ENCODE results near the gene TULP4. TPM values are rescaled to one million over a fixed set of nuclear protein-coding genes. Genes with fewer than 3 reads are reported as not detected.
"Not testable (repeated sequence)": the region's sequence is repeated elsewhere in the genome, so short reads cannot be mapped to it uniquely, and the experiment has no call there.

TULP4 gene
- total and polyA plus RNA-seq, 2 of the 8 experiments (the other 6 are each of a cell fraction or from before 2014, with no cell fraction given), result 7.7 to 51.6 TPM

GRCh38 chr6:158519761-158520160 lies 207.5 kb downstream of the TULP4 start (continued):
- TF ChIP-seq CHD1 (IDR thresholded peaks at IDR 0.05; ENCODE audit: low read depth, low read length) (no peak), SRF (IDR thresholded peaks at IDR 0.05; ENCODE audit: low read depth, low read length) (no peak), RFX5 (IDR thresholded peaks at IDR 0.05; ENCODE audit: borderline replicate concordance, low read depth, low read length) (no peak), BCL11A (IDR thresholded peaks at IDR 0.05; ENCODE audit: low read depth in 2 of 2, low read length in 2 of 2) (no peak), HDAC2 (IDR thresholded peaks at IDR 0.05; ENCODE audit: borderline replicate concordance in 1 of 2, low read depth in 2 of 2, low read length in 2 of 2) (no peak), JUN (IDR thresholded peaks at IDR 0.05; ENCODE audit: low read depth, low read length) (no peak)

GRCh38 chr6:158520975-158521374 lies 208.7 kb downstream of the TULP4 start:
- H2AFZ ChIP-seq (ENCODE audit: low read length); H2BK12ac ChIP-seq (ENCODE audit: low read depth, low read length); H2BK15ac ChIP-seq (ENCODE audit: low read length); H2BK20ac ChIP-seq (ENCODE audit: low read length); H3K14ac ChIP-seq (ENCODE audit: insufficient read length); H3K18ac ChIP-seq (ENCODE audit: extremely low read depth, low read length); H4K20me1 ChIP-seq (replicated peaks in 1 of 2; ENCODE audit: control insufficient read depth in 1 of 2, insufficient read depth in 2 of 2, low read length in 2 of 2); H3K4me2 ChIP-seq (ENCODE audit: insufficient read depth in 1 of 2, low read depth in 2 of 2, low read length in 2 of 2); H4K91ac ChIP-seq (replicated peaks; ENCODE audit: insufficient read length, low read length); H3K9me3 ChIP-seq (ENCODE audit: insufficient read depth in 2 of 2, low read depth in 1 of 2, low read length in 1 of 2); H3K27me3 ChIP-seq (replicated peaks in 1 of 4; ENCODE audit: control insufficient read depth in 3 of 4, extremely low read depth in 1 of 4, insufficient read depth in 3 of 4, low read length in 3 of 4); DNase-seq (ENCODE audit: low read depth in 1 of 2, low spot score in 2 of 2); H4K5ac ChIP-seq (ENCODE audit: insufficient read length, low read depth, low read length); H3K4me3 ChIP-seq (ENCODE audit: extremely low read depth in 1 of 4, insufficient read depth in 2 of 4, low read depth in 3 of 4, low read length in 4 of 4); H2BK120ac ChIP-seq (replicated peaks; ENCODE audit: low read depth, low read length); H2BK5ac ChIP-seq (ENCODE audit: low read depth, low read length); H3K27ac ChIP-seq (ENCODE audit: low read depth, low read length); H3K4me1 ChIP-seq (replicated peaks in 1 of 4; ENCODE audit: control insufficient read depth in 3 of 4, insufficient read depth in 4 of 4, low read length in 3 of 4); POLR2A ChIA-PET (ENCODE audit: partially characterized antibody); H3K4ac ChIP-seq (replicated peaks; ENCODE audit: insufficient read length, low read depth, low read length); H3K23ac ChIP-seq (ENCODE audit: insufficient read length); H3K56ac ChIP-seq (replicated peaks; ENCODE audit: insufficient read length, low read depth, low read length); H3K79me2 ChIP-seq (ENCODE audit: control insufficient read depth in 1 of 2, insufficient read depth in 2 of 2, low read length in 2 of 2); FAIRE-seq; H4K8ac ChIP-seq (ENCODE audit: extremely low read depth, insufficient read depth, low read length); H2AK5ac ChIP-seq (ENCODE audit: low read depth, low read length); H3K79me1 ChIP-seq (ENCODE audit: low read depth, low read length); H3K36me3 ChIP-seq (ENCODE audit: control insufficient read depth in 2 of 4, insufficient read depth in 4 of 4, low read length in 3 of 4); H3K9ac ChIP-seq (replicated peaks in 1 of 4; ENCODE audit: extremely low read depth in 1 of 4, low read depth in 3 of 4, low read length in 3 of 4); H3K23me2 ChIP-seq (ENCODE audit: low read depth, low read length): not testable (repeated sequence)
- CTCF ChIA-PET (ENCODE audit: partially characterized antibody), result interaction anchor here (0.6 to 3.0 kb wide), 4 partner anchors 12 to 449 kb away, joined by 3 to 13 read pairs (median 3); no protein-coding TSS in a partner anchor
- WGBS, 2 experiments (ENCODE audit: extremely low coverage in 1 of 2, insufficient coverage in 1 of 2, insufficient read length in 1 of 2, insufficient replicate concordance in 2 of 2, low coverage in 1 of 2, low lambda C conversion rate in 2 of 2, missing lambda C conversion rate in 1 of 2), result 96% methylated on average over 6 of the region's 7 CpGs; no CpG with 5 or more reads in 1 of the 2 experiments
